Amniotic stem cell (primary cell): ENCODE data around the gene KLHL1.

Source experiments
- DNase-seq: peaks from one replicate; lab custom pipeline; 2025; lab: John Stamatoyannopoulos, UW

Gene KLHL1

GRCh38 chr13:70016116-70016515 lies 92.1 kb downstream of the KLHL1 start:
- DNase-seq = no peak

- no peak for DNase-seq
Measured at GRCh38 chr13:70014337-70014736, 93.9 kb downstream of the KLHL1 start.

DNA sequence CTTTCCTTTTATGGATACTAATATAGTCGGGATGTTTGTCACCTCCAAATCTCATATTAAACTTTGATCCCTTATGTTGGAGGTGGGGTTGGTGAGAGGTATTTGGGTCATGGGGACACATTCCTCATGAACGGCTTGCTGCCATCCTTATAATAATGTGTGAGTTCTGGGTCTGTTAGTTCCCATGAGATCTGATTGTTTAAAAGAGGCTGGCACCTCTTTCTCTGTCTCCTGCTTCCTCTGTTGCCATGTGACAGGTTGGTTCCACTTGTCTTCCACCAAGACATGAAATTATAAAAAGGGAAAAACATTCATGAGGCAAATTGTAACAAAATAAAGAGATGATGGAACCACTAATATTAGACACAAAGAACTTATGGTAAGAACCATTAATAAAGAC lies 108.4 kb downstream of the KLHL1 start:
- no peak for DNase-seq

DNA sequence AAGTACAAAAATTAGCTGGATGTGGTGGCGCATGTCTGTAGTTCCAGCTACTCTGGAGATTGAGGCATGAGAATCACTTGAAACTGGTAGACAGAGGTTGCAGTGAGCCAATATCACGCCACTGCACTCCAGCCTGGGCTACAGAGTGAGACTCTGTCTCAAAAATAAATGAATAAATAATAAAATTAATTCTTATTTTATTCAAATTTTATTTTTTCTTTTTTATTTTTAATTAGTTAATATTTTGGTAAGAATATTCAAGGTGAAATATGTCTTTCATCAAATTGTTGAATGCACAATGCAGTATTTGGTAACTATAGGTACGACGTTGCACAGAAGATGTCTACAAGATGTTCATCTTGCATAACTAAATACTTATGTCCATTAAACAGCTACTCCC lies 111.2 kb downstream of the KLHL1 start:
- DNase-seq = no peak

DNA sequence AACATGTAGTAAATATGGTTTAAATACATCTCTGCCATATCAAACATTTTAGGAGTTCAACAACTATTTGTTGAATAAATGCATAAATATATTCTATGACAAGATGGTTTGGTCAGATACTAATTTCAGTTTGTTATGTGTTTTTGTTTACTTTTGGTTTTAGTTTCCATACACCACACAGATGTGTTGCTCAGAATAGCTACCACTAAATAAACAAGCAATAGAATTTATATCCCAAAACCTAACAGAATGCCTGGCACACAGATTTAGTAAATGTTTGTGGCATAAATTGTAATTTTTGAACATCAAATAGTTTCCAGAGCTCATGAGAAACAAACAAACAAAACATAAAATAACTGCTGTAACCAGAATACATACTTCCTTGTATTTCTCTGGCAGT lies 127.5 kb downstream of the KLHL1 start:
- no peak for DNase-seq

GRCh38 chr13:69975496-69975895 lies 132.8 kb downstream of the KLHL1 start:
- DNase-seq = no peak

DNA sequence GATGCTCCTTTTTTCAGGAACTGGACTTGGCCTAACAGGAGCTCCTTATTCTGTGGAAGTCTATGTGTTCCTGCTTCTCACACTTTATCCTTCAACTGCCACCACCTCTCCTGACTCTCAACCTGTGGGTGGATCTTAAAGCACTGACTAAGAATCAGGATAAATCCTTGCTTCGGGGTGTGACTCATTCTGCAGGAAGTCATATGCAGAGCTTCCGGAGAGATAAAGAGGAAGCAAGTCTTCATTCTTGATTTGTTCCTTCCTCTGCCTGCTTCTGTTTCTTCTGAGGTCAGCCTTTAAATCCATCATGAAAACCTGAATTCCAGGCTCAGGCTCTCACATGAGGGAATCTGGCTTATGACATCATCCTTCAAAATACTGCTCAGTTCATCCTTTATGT lies 137.7 kb downstream of the KLHL1 start:
- no peak for DNase-seq

- no peak for DNase-seq
Measured at GRCh38 chr13:69959046-69959445, 149.2 kb downstream of the KLHL1 start.

GRCh38 chr13:69956839-69957238 lies 151.4 kb downstream of the KLHL1 start:
- DNase-seq = no peak

- no peak for DNase-seq
Measured at GRCh38 chr13:69956349-69956748, 151.9 kb downstream of the KLHL1 start.

- no peak for DNase-seq
Measured at GRCh38 chr13:69955271-69955670, 153.0 kb downstream of the KLHL1 start.

DNA sequence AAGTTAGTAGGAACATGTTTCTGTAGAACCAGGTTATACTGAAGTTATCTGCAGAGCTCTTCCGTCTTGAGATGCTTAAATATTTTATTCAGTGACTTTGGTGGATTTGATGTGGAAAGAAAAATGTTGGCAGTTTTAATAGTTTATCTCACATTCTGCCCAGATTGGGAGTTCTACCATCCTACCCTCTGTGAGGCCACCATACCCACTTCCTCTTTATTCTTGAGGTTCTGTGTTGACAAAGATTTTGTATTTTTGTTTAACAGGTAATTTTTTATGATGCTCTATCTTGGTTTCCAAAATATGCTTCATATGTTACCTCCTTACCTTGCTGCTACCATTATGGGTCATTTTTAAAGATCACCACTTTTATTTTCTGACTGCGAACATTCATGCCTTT lies 156.8 kb downstream of the KLHL1 start:
- no peak for DNase-seq

GRCh38 chr13:69950160-69950559 lies 158.1 kb downstream of the KLHL1 start:
- no peak for DNase-seq

DNA sequence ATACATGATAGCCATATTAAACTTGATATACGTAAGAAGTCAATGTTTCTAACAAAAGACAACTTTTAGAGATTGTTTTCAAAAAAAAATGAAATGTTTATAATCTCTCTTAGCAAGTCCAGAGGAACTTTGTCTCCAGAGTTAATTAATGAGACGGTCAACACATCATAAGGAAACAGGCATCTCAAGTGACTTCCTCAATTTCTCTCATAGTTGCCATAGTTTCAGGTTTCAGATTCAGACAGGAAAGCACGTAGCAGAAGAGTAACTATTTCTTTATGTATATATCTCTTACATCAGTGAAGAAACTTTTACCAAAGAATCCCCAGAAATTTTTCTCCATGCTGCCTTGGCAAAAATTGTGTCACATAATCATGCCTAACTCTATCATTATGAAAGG lies 160.2 kb downstream of the KLHL1 start:
- DNase-seq = no peak

DNA sequence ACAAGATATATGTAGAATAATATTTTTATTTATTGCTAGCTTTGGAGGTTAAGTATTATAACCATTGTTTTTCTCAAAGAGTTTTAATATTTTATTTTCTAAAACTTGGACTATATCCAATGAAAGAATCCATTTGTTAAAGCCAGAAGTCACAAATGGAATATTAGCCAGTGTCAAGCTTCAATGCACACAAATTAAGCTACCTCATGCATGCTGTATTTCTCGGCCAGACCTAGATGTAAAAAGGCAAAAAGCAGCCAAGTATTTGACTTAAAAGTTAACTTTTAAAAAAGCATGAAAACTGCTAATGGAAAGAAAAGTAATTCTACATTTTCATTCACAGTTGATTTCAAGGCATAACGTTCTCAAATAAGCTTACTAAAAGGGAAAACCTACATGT lies 160.7 kb downstream of the KLHL1 start:
- no peak for DNase-seq

GRCh38 chr13:69946511-69946910 lies 161.7 kb downstream of the KLHL1 start:
- no peak for DNase-seq

GRCh38 chr13:69935043-69935442 lies 173.2 kb downstream of the KLHL1 start:
- no peak for DNase-seq

GRCh38 chr13:69928262-69928661 lies 180.0 kb downstream of the KLHL1 start:
- no peak for DNase-seq

DNA sequence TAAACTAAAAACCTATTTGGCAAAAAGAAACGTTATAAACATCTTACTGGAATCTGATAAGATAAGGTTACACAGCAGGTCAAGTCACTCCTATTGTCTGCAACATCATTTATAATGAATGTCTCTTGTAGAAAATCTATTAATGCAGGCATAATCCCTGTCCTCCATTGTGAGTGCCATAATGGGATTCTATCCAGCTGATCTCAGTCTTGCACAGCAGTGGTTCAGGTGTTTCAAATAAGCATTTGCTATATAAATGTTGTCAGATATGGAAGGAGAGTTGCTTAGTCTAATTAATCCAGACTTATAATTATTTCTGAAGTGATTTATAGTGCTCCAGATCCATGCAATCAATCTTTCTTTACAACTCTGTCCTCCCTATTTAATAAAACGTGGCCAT lies 187.1 kb downstream of the KLHL1 start:
- no peak for DNase-seq

GRCh38 chr13:69912630-69913029 lies 195.6 kb downstream of the KLHL1 start:
- DNase-seq = no peak

GRCh38 chr13:69910800-69911199 lies 197.5 kb downstream of the KLHL1 start:
- no peak for DNase-seq

DNA sequence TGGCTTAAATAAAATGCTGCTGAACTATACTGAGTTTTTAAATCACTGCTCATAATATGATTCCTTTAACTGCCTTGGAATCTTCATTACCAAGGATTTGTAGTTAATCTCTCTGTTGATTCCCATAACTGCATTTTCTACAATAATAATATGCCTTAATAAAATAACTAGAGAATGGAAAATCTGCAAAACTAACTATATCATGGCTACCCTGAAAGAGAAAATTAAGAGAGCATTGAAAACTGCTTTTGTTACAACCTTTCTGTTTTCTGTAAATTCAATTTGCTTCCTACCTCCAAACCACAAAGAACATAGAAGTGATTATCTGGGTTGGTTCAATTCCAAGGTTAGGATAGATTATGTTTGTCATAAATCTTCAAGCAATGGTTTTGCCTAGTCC lies 203.5 kb downstream of the KLHL1 start:
- DNase-seq = no peak

DNA sequence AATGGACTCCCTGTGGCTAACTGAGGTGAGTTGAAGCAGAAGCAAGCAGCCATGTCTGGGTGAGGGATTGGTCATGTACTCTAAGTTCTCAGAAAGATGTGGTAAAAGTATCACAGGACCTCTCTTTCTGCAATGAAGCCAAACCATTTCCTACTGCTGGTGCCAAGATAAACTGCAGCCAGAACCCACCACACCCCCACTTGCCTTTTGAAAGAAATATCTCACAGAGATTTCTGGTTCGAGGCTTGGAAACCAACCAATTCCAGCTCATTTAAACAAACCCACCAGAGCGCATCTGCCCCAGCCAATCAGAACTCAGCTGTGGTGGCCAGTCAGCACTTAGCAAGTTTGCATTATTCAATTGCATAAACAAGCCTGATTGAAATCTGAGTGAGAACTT lies 205.2 kb downstream of the KLHL1 start:
- no peak for DNase-seq

DNA sequence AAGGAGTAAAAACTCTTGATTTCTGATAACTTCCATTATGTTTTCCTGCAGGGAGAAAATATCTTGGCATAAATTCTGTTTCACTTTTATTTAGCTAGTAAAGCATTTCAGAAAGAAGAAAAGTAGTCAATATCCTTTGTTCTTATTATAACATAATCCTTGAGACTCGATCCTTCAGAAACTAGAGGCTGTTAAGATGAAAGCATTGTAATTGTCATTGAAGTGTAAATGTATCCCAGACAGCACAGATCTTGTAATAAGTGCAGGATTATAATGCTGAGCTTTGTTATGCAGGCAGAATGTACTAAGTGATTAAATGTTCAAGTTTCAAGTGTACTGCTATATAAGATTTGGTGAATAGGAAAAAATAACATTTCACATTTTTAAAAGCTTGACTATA lies 225.8 kb downstream of the KLHL1 start:
- DNase-seq = no peak

DNA sequence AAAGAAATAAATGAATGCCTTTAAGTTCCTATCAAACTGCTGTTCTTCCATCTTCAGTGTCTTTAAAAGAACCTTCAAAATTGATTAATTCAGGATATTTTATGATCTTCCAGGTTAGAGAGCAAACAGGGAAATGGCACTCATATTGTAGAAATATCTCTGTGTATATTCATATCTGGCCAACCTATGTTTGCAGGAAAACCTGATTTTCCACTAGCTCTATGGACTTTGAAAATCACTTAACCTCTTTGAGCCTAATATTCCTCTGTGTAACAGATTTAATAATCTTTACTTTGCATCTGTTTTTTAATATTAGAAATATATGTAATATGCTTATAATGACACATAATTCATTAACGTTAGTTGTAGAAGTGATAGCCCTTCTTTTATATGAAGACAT lies 228.3 kb downstream of the KLHL1 start:
- DNase-seq = no peak
